Head of caudate nucleus (tissue), 42 donors: ENCODE measurements around the gene TUBB6.

Source experiments
- DNase-seq, 42 donors: peaks; one replicate each; pipeline versions ENCODE4 v3.0.0 to v3.0.0-alpha.2; 2020 to 2021; ENCODE audit warnings: mixed read lengths in 7 of 42
- intact Hi-C: fragments of 100-400 bp; cut with DNase I; formaldehyde crosslinking; loops from one replicate; pipeline ENCODE4 v1.15.0; 2022

Gene TUBB6

DNA sequence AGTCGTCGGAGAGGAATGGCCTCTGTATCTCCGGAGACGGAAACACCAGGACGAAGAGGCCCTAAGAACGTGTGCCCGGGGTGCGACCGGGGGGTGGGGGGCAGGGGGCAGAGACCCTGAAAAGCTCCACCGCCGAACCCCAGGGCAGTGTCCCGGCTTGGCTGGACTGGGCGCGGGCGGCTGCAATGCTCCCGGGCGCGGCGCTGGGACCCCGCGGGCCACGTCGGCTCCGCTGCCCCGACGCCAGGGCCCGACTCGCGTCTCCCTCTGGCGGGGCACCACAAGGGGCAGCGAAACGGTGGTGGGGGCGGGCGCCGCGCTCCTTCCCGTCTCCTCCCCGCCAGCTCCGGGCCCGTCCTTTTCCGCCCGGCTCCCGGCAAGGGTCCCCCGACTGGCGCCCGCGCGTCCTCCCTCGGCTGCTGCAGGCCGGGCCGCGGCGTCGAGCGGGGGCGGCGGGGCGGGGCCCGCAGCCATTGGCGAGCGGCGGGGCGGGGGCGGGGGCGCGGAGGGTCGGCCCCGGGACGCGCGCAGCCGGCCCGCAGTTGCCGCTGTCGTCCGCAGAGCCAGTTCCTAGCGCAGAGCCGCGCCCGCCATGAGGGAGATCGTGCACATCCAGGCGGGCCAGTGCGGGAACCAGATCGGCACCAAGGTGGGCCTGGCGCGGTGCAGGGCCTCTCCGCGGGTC lies at the start of gene TUBB6:
TUBB6 (plus strand) TSS at position 541 of the 685 bp plus-strand sequence; CDS start at position 593, 52 bp downstream.
- no peak for DNase-seq
- intact Hi-C loops: no loop called here

DNA sequence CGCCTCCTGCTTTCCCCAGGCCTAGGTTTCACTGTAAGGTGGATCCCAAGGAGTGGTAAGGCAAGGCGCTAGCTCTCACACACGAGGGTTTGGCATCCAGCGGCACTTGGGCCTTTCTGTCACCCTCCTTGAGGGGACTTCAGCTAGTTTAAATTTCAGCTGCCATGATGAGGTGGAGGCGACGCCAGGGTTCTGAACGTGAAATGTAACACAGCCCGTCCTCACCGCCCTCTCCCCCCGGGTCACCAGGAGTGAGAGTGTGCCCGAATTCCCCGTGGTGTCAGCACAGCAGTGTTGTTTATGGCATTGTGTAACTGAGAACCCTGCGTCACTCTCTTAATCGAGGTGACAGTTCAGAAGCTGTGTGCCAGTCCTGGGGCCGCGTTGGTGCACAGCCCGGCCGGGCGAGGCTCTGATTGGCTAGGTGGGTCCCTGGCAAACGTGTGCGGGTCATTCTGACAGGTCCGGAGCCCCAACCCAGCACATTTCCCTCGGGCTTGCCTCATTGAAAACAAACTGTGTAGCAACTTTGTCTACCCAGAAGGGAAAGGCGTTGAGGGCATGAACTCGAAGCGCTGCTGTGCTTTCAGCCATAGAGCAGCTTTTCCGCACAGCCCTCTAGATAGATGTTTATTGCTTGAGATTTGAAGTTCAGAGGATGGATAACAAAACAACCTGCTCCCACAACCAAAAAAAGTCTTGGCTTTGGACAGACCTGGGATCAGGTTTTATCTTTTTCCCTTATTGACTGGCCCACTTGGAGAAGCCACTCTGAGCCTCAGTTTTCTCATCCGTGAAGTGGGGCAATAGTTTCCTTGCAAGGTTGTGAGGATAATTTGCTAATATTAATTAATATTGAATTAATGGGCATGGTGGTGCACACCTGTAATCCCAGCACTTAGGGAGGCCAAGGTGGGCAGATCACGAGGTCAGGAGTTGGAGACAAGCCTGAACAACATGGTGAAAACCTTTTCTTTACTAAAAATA lies 49.0 kb upstream of the TUBB6 start:
- DNase-seq: no peak
- intact Hi-C loops: no loop called here

DNA sequence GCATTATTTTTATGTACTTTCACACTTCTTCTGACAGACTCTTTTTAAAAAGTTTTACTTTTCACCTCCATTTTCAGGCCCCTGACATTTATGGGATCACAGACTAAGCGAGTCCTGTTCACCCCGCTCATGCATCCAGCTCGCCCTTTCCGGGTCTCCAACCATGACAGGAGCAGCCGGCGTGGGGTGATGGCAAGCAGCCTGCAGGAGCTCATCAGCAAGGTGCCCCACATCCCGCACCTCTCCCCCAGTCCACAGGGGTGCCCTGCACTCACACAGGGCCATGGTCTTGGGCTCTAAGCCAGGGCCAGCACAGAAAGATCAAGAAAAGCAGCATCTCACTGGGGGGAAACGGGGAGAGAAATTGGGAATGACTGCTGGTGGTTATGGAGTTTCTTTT lies 45.3 kb upstream of the TUBB6 start:
- intact Hi-C loops: no loop called here
- DNase-seq: no peak

DNA sequence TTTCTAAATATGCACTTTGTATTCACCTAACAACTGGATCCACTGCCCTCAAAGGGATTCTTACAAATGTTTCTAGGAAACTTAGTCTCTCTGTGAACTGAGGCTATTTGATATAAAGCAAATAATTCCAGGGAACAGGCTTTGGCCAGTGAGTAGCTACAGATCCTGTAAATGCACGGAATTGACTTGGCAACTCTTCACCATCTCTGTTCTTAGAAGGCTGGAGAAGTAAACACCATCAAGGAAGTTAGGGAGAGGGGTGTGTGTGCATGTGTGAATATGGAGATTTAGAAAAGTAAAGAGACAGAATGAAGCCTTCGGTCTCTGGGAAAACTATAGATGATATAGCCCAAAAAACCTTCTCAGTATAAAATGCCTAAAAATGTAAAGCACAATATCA lies 43.2 kb upstream of the TUBB6 start:
- DNase-seq: no peak
- intact Hi-C loops: no loop called here

DNA sequence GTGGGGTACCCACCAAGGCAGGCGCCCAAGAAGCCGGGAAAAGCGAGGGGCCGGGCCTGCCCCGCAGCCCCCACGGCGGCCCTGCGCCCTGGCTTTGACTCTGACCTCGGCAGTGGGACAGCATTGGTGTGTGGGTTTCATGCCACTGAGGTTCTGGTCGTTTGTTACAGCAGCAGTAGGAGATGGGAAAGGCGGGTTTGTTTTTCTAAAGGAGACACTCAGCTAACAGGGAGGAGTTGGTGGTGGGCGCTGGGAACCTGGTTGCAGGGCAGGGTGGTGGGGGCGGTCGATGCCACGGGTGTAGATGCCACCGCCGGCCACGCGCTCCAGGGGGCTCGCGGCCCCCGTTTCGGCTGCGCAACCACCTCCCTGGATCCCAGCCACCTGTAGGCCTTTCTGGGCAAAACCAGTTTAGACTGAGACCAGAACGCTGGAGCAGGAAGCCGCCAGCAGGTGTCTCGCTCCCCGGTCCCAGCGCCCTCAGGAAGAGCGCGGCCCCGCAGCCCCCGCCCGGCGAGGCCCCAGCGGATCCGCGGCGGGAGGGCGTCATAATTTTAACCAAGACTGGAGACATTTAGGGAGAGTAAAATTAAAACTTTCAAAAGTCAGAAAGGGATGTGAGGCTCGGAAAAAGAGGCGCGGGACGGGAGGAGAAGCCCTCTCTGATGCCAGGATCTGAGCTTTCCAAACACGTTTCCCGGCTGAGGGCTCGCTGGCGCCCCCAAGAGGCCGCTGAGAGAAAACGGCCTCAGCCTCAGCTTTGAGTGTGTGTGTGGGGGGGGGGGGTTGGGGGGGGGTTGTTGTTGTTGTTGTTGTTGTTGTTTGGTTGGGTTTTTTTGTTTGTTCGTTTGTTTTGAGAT lies 36.4 kb upstream of the TUBB6 start:
- intact Hi-C loops: no loop called here
- peak; percentile 27 to 86 (median 74) for DNase-seq

DNA sequence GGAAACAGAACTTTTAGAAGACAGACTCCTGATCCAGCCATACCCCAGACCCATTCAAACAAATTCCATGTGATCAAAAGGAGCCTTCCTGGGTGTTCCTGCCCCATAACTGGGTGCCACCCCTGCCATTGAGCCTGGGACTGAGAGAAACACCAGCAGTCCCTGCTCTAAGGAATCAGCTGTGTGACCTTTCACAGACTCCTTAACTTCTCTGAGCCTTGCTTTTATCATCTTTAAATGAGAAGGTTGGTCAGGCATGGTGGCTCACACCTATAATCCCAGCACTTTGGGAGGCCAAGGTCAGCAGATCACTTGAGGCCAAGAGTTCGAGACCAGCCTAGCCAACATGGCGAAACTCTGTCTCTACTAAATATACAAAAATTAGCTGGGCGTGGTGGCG lies 33.2 kb upstream of the TUBB6 start:
- DNase-seq: no peak
- intact Hi-C loops: no loop called here

DNA sequence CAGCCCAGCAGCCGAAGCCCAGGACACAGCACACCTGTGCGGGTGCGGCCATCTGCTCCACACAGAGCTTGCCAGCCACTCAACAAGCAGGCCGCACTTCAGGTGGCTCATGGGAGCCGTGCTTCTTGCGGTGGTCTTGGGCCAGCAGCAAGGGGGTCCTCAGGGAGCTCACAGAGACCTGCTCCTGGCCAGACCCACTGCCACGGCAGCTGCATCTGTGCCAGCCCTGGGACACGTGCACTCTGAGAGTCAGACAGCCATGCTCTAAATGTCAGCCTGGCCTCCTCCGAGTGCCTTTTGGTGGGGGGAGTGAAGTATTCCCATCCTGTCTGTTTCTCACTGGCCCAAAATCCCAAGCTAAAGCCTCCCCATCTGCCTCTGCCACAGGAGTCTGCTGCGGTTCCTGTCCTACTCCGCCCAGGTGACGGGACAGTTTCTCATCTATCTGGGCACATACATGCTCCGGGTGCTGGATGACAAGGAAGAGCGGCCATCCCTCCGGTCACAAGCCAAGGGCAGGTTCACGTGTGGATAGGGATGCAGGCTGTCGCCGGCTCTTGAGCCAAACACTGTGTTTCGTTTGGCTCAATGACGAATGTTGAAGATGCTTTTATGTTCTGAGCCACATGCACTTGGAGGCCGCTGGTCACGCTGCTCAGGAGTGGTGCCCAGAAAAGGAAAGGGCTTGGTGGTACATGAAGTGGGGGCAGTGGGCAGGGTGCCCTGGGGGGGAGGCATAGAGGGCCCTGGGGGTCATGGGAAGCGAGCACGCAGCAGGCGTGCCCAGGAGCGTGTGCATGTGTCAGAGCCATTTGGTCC lies 31.1 kb upstream of the TUBB6 start:
- intact Hi-C loops: no loop called here
- DNase-seq: no peak

DNA sequence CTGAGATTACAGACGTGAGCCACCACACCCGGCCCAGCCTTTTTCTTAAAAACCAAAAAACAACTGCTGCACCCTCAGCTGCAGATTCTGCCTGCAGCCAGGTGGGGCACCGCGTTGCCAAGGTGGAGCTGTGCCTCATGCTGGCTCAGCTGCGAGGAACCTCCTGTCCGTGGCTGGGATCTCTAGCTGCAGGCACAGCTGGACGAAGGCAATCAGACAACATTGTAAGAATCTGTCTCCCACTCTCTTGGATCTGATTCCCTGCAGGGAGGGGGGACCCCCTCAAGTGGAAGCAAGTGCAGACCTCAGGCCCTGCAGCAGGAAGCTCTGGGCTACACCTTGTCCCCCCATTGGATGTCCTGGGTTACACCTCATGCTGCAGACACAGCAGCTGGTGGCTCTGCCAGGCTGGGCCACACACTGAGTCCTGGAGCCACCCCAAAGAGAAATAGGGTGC lies 29.8 kb upstream of the TUBB6 start:
- intact Hi-C loops: no loop called here
- no peak for DNase-seq

DNA sequence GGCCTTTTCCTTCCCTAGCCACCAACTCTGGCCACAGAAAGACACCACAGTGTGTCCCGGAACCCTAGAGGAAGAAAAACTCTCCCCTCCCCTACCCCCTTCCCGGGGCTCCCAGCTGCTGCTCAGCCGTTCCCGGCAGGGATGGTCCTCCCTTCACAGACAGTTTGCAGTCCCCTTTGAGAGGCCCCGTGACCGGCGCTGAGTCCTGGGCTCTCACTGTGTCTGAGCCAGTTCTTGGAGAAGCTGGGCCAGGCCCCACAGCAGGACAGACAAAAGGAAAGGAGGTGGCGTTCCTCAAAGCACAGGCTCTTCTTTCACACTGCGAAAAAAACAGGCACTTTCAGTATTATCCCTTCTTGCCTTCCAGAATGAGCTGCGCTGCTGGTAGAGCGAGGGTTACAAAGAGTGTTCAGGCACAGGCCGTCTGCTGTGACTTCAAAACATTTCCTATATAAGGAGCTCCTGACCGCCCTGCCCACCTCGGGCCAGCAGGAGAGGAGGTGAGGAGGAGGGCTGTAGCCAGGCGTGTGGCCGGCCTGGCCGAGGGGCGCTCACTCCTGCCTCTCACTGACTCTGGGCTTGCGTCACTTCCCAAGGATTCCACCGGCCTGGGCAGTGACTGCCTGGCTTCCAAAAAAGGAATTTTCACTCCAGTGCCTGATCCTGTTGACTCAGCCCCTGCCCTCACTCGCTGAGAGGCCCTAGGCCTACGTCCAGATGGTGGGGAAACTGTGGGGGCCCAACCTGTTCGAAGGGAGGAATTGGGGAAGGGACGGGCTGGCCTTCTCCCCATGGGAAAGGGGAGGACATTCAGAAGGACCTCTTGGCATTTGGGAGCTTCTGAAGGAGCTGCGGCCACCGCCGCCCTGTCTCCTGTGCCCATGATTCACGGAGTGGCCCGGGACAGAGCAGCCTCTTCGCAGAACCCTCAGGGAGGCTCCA lies 29.0 kb upstream of the TUBB6 start:
- peak in 30 of 42 donors; percentile 18 to 82 (median 54) for DNase-seq
- intact Hi-C loops: no loop called here

DNA sequence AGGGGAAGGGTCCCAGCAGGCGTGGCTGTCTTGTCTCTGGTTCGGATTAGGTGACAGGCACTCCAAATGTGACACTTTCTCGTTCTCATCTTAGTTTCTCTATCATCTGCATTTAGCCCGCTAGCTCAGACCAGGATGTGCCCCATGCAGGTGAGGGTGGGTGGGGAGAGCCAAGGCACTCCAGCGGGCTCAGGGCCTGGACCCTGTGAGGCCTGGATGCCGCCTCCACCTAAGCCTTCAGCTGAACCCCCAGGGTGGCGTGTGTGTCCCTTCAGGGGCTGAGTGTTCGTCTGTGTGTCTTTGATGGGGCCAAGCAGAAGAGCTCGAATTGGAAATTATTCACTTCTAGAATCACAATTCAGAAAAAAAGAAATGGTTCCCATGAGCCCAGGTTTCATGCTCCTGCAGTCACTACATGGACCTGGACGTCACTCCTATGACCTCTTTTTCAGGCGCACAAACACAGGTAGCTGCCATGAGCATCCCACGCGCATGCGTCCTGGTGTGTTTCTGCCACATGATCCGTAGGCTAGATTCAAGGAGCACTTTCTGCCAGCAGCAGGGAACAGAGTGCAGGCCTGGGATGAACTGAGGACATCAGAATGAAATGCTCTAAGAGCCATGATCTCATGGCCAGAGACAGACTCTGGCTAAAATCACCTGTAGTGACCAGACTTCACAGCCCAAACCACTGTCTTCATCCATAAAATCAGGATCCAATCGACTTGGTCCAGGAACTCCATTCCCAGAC lies 28.1 kb upstream of the TUBB6 start:
- no peak for DNase-seq
- intact Hi-C loops: no loop called here

DNA sequence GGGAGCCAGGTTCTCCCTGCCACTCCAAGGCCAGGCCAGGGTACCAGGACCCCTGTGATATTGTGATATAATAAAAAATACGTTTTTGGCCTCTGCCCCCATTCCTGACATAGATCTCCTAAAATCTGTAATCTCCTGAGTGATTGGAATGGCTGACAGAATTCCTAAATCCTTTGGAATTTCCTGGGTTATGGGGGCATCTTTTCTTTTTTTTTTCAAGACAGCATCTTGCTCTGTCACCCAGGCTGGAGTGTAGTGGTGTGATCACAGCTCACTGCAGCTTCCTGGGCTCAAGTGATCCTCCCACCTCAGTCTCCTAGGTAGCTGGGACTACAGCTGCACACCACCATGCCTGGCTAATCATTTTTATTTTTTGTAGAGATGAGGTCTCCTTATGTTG lies 26.2 kb upstream of the TUBB6 start:
- intact Hi-C loops: no loop called here
- DNase-seq: no peak

DNA sequence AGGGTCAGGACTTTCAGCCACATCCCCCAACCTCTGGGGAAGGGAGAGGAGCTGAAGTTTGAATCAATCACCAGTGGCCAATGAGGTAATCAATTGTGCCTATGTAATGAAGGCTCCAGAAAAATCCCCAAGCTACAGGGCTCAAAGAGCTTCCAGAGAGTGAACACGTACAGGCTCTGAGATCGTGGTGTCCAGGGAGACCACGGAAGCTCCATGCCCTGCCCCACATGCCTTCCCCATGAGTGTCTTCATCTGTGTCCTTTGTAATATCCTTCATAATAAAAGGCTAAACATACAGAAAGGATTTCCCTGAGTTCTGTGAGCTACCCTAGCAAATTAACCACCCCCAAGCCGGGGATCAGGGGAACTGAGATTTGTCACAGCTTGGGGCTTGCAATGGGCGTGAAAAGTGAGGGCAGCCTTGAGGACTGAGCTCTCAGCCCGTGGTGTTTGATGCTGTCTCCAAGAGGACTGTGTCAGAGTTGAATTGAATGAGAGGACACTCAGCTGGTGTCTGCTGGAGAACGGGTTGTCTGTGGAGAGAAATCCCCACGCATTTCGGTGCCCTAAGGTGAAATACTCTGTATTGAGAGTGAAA lies 25.5 kb upstream of the TUBB6 start:
- intact Hi-C loops: no loop called here

DNA sequence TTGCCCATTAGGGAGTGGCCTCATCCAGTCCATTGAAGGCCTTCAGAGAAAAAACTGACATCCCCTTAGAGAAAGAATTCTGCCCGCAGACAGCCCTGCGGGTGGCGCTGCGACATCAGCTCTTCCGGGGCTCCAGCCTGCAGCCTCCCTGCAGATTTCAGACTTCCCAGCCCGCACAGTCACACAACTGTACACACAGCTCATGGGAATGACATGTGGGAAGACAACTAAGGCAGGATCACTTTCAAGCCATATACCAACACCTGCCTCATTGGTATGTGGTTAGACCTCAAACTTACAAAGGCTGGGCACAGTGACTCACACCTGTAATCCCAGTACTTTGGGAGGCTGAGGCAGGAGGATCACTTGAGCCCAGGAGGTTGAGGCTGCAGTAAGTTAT lies 24.8 kb upstream of the TUBB6 start:
- intact Hi-C loops: no loop called here
- DNase-seq: no peak

More for the DNA sequence above, 25.5 kb upstream of the TUBB6 start:
- no peak for DNase-seq

DNA sequence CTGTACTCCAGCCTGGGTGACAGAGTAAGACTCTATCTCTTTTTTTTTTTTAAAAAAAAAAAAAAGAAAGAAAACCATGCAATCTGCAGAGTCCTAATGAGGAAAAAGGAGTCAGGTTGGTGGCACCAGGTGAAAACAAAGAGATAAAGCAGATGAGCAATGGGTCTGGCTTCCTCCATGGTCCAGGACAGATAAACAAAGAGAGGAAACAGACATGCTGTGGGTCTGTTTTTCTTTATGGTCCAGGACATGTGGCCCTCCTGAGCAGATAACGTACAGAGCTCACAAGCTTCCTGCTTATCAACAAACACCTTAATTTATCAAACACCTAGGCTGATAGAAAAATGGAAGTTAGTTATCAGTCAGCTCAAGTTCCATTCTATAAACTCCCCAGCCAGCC lies 24.4 kb upstream of the TUBB6 start:
- DNase-seq: no peak
- intact Hi-C loops: no loop called here

DNA sequence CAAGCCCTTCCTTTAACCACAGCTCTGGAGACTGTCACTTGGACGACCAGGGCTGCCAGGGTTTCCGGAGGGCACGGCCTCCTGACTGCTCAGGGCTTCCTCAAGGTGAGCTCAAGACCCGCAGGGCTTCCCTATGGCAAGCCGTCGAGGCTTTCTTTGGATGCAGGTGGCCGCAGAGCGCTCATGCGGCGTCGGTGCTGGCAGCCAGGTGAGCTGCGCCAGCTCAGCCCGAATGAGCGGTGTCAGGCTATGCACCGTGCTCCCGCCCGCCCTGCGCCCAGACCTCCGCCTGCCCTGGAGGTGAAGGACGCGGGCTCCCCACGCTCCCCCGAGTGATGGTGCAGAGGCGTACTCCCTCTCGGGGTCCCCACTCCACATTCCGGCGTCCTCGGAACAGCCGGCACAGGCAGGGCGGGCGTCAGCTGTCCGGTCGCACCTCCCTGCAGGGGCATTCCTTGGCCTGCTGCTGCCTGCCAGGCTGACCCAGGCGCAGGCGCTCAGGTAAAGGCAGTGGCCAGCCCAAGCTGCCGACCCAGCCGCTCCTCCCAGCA lies 20.8 kb upstream of the TUBB6 start:
- intact Hi-C loops: no loop called here
- DNase-seq: no peak
